Esophagus muscularis mucosa (tissue), 4 donors: ENCODE measurements around the gene ADNP.

ENCODE experiments used
- EP300 ChIP-seq: sonication (generic); formaldehyde crosslinking; IDR thresholded peaks from one replicate; pipeline ENCODE4 v1.6.1; 2017; ENCODE audit warnings: antibody characterized with exemption
- POLR2A ChIP-seq: fragments of 450-650 bp; IDR thresholded peaks from one replicate; pipeline ENCODE4 v1.6.1; 2017; ENCODE audit warnings: antibody characterized with exemption, moderate library complexity, mild to moderate bottlenecking, low read depth
- TF ChIP-seq, protein P1 (sequence below), 3 experiments: fragments of 200-600 bp in 2 of 3; fragments of 450-650 bp in 1 of 3; sonication (generic) in 2 of 3; IDR thresholded peaks; one replicate each; pipeline ENCODE4 v1.5.1; 2017 to 2019; ENCODE audit warnings: antibody characterized with exemption in 3 of 3, mild to moderate bottlenecking in 2 of 3, moderate library complexity in 1 of 3

GRCh38 chr20:50911716-50912115, 19.5 kb downstream of the ADNP start:
- TF ChIP-seq POLR2A: no peak
- TF ChIP-seq, protein P1, sequence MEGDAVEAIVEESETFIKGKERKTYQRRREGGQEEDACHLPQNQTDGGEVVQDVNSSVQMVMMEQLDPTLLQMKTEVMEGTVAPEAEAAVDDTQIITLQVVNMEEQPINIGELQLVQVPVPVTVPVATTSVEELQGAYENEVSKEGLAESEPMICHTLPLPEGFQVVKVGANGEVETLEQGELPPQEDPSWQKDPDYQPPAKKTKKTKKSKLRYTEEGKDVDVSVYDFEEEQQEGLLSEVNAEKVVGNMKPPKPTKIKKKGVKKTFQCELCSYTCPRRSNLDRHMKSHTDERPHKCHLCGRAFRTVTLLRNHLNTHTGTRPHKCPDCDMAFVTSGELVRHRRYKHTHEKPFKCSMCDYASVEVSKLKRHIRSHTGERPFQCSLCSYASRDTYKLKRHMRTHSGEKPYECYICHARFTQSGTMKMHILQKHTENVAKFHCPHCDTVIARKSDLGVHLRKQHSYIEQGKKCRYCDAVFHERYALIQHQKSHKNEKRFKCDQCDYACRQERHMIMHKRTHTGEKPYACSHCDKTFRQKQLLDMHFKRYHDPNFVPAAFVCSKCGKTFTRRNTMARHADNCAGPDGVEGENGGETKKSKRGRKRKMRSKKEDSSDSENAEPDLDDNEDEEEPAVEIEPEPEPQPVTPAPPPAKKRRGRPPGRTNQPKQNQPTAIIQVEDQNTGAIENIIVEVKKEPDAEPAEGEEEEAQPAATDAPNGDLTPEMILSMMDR (IDR thresholded peaks at IDR 0.05): no peak
- no peak for TF ChIP-seq EP300
